Measurements from ENCODE around the gene TUBAL3.
"Not testable (repeated sequence)": the region's sequence is repeated elsewhere in the genome, so short reads cannot be mapped to it uniquely, and the experiment has no call there.

Gene TUBAL3

GRCh38 chr10:5379202-5379601 is 25.4 kb downstream of the TUBAL3 start:
- DNase-seq (ENCODE audit: low read depth in 2 of 2) = not testable (repeated sequence)

GRCh38 chr10:5376450-5376849 is 28.2 kb downstream of the TUBAL3 start:
- no peak for DNase-seq (ENCODE audit: low read depth in 2 of 2)

- no peak for DNase-seq (ENCODE audit: low read depth in 2 of 2)
Measured at GRCh38 chr10:5373891-5374611, 30.6 kb downstream of the TUBAL3 start.

DNA sequence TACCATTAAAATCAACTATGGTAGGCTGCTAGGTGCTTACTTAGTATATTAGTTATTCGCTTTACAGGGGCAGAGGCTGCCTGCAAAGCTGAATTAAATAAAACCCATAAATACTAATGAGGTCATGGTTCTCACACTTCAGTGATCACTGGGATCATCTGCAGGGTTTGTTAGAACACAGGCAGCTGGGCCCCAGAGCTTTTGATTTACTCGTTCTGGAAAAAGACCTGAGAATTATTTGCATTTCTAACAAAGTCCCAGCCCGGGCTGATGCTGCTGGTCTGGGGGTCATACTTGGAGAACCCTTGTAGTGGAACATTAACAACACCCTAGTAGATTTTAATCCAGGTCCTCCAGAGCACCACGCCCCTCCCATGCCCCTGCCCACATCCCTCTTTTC is 31.3 kb downstream of the TUBAL3 start:
- no peak for DNase-seq (ENCODE audit: low read depth in 2 of 2)

DNA sequence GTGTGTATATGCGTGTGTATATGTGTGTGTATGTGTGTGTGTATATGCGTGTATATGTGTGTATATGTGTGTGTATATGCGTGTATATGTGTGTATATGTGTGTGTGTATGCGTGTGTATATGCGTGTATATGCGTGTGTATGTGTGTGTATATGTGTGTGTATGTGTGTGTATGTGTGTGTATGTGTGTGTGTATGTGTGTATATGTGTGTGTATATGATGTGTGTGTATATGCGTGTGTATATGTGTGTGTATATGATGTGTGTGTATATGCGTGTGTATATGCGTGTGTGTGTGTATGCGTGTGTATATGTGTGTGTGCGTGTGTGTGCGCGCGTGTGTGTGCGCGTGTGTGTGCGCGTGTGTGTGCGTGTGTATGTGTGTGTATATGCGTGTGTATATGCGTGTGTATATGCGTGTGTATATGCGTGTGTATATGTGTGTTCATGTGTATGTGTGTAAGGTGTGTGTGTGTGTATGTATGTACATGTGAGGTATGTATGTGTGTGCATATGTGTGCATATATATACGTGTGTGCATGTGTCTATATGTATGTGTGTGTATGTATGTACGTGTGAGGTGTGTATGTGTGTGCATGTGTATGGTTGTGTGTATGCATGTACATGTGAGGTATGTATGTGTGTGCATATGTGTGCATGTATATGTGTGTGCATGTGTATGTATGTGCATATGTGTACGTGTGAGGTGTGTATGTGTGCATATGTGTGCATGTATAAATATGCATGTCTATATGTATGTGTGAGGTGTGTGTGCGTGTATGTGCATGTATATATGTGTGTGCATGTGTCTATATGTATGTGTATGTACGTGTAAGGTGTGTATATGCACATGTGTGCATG is 33.9 kb downstream of the TUBAL3 start:
- DNase-seq (ENCODE audit: low read depth in 2 of 2) = no peak

- DNase-seq (ENCODE audit: low read depth in 2 of 2) = no peak
Measured at GRCh38 chr10:5369362-5370158, 35.1 kb downstream of the TUBAL3 start.

- no peak for DNase-seq (ENCODE audit: low read depth in 2 of 2)
Measured at GRCh38 chr10:5365928-5366327, 38.7 kb downstream of the TUBAL3 start.

DNA sequence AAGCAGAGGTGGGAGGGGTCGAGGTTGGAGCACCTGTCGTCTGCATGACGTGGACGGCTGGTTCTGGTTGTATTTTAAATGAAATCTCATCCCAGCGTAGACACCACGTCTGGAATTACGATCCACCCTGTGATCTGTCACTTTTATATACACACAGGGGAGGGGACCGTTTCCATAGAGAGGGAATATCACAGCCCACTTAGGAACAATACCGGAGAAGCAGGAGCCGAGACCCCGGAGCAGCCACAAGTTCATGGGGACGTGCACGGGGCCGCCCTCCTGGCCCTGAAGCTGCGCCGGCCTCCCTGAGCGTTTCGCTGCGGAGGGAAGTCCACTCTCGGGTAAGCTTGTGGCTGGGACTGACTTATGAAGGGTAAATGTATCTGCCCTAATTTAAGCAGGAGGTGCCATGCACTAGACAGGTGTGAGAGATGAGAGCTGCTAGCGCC is 39.7 kb downstream of the TUBAL3 start, which contains the start of gene UCN3:
Gene UCN3 (plus strand): TSS at position 77 of the 449 bp plus-strand sequence. CDS start 8,755 bp downstream, outside the sequence.
- DNase-seq (ENCODE audit: low read depth in 2 of 2) = no peak

- DNase-seq (ENCODE audit: low read depth in 2 of 2) = no peak
Measured at GRCh38 chr10:5364374-5364773, 40.3 kb downstream of the TUBAL3 start.

- DNase-seq (ENCODE audit: low read depth in 2 of 2) = no peak
Measured at GRCh38 chr10:5362873-5363272, 41.8 kb downstream of the TUBAL3 start.

DNA sequence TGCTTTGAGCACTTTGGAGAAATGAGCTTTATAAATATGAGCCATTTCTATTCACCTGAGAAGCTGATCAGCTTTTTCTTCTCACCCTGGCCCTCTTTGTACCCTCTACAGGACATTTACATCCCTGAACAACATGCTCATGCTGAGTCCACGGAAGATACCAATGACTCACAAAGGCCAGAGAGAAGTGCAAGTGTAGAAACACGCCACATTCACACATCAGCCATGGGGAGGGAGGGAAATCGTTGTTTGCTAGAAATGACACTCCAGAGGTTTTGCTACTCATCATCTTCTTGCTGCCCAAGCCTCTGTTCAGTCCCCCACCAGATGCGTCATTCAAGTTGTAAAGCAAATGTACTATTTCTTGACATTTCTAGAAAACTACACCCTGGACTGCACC is 42.7 kb downstream of the TUBAL3 start:
- DNase-seq (ENCODE audit: low read depth in 2 of 2) = no peak

GRCh38 chr10:5360318-5360915 is 44.2 kb downstream of the TUBAL3 start:
- DNase-seq (ENCODE audit: low read depth in 2 of 2) = no peak

DNA sequence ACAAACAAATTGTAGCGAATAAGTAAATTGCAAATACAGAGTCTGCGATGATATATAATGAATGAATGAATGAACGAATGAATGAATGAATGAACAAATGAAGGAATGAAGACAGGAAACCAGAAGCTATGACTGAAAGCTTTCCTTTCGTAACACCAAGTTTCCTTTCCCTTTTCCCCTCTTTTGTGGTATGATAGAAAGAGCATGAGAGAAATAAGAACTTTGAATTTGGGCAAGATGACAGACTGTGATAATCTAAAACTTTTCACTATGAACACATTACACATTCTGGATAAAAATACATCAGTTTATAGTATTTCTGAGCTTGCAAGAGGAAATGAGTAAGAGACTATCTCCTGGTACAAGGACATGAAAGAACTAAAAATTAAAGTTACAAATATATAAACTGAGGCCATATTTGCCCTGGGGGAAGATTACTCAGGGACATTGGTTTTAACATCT is 48.3 kb downstream of the TUBAL3 start:
- no peak for DNase-seq (ENCODE audit: low read depth in 2 of 2)

GRCh38 chr10:5355594-5356301 is 48.9 kb downstream of the TUBAL3 start:
- DNase-seq (ENCODE audit: low read depth in 2 of 2) = no peak

GRCh38 chr10:5354068-5354467 is 50.6 kb downstream of the TUBAL3 start:
- DNase-seq (ENCODE audit: low read depth in 2 of 2) = no peak

GRCh38 chr10:5349362-5349761 is 55.3 kb downstream of the TUBAL3 start:
- no peak for DNase-seq (ENCODE audit: low read depth in 2 of 2)

- no peak for DNase-seq (ENCODE audit: low read depth in 2 of 2)
Measured at GRCh38 chr10:5346881-5347280, 57.7 kb downstream of the TUBAL3 start.

- DNase-seq (ENCODE audit: low read depth in 2 of 2) = no peak
Measured at GRCh38 chr10:5344746-5345145, 59.9 kb downstream of the TUBAL3 start.

DNA sequence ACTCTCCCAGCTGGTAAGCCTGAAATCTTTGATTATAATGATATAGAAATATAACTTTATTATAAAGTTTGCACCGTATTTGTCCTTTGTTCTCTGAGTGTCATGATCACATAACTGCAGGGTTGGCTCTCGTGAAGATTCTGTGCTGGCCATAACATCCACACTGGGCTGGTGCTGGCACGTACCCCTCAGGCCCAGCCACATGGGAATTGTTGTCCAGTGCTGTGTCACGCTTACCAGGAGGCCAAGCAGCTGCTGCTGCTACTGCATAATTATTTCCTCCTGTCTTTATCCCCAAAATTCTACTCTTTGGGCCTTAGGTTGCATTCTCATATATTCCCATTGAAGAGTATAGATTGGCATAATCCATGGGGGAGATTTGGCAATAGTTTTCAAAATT is 60.6 kb downstream of the TUBAL3 start:
- DNase-seq (ENCODE audit: low read depth in 2 of 2) = no peak

GRCh38 chr10:5343561-5343960 is 61.1 kb downstream of the TUBAL3 start:
- no peak for DNase-seq (ENCODE audit: low read depth in 2 of 2)

Data from fibroblast of skin of left quadriceps (primary cell).